WTC11 (cell line): ENCODE results near the gene NXPH4.

Source experiments
- ATF1 ChIP-seq: sonication (generic); formaldehyde crosslinking; IDR thresholded peaks from 2 replicates; pipeline ENCODE4 v1.8.1; 2023; ENCODE audit warnings: mild to moderate bottlenecking, moderate library complexity, missing genetic modification reagents
- CBFB ChIP-seq: sonication (generic); formaldehyde crosslinking; IDR thresholded peaks from 2 replicates; pipeline ENCODE4 v1.8.1; 2022; ENCODE audit warnings: mild to moderate bottlenecking, low read depth, missing genetic modification reagents
- CREB1 ChIP-seq: sonication (generic); formaldehyde crosslinking; IDR thresholded peaks from 2 replicates; pipeline ENCODE4 v1.8.0; 2023; ENCODE audit warnings: mild to moderate bottlenecking, missing genetic modification reagents
- E2F5 ChIP-seq: sonication (generic); formaldehyde crosslinking; IDR thresholded peaks from 2 replicates; pipeline ENCODE4 v1.8.1; 2022; ENCODE audit warnings: mild to moderate bottlenecking, moderate library complexity, missing genetic modification reagents
- HMGXB4 ChIP-seq: sonication (generic); formaldehyde crosslinking; IDR thresholded peaks from 2 replicates; pipeline ENCODE4 v1.8.1; 2023; ENCODE audit warnings: mild to moderate bottlenecking, moderate library complexity, missing genetic modification reagents
- MAX ChIP-seq: sonication (generic); formaldehyde crosslinking; IDR thresholded peaks from 2 replicates; pipeline ENCODE4 v1.8.0; 2022; ENCODE audit warnings: mild to moderate bottlenecking, missing genetic modification reagents
- MLX ChIP-seq: sonication (generic); formaldehyde crosslinking; IDR thresholded peaks from 2 replicates; pipeline ENCODE4 v1.8.1; 2023; ENCODE audit warnings: mild to moderate bottlenecking, missing genetic modification reagents, moderate library complexity
- RELA ChIP-seq: sonication (generic); formaldehyde crosslinking; IDR thresholded peaks from 2 replicates; pipeline ENCODE4 v1.8.1; 2022; ENCODE audit warnings: missing genetic modification reagents, mild to moderate bottlenecking, borderline replicate concordance
- ZNF263 ChIP-seq: sonication (generic); formaldehyde crosslinking; IDR thresholded peaks from 2 replicates; pipeline ENCODE4 v1.8.1; 2022; ENCODE audit warnings: low read depth, mild to moderate bottlenecking, moderate library complexity, missing genetic modification reagents
- ZNF423 ChIP-seq: fragments of 250-450 bp; sonication (Bioruptor Pico); IDR thresholded peaks from 2 replicates; pipeline ENCODE4 v2.1.2; 2022; ENCODE audit warnings: mild to moderate bottlenecking, moderate library complexity
- ZNF425 ChIP-seq: fragments of 250-450 bp; sonication (Bioruptor Pico); conservative IDR thresholded peaks from 2 replicates; pipeline ENCODE4 v1.9.0; 2021; ENCODE audit warnings: mild to moderate bottlenecking
- TF ChIP-seq, protein P1 (sequence below): fragments of 200-600 bp; IDR thresholded peaks from 2 replicates; pipeline ENCODE4 v1.8.0; 2022; ENCODE audit warnings: antibody characterized with exemption
- TF ChIP-seq, protein P2 (sequence below): sonication (generic); formaldehyde crosslinking; IDR thresholded peaks from 2 replicates; pipeline ENCODE4 v1.8.1; 2023; ENCODE audit warnings: mild to moderate bottlenecking, missing genetic modification reagents, borderline replicate concordance

GRCh38 chr12:57173683-57174082 lies 42.9 kb upstream of the NXPH4 start:
- no peak for TF ChIP-seq CBFB (CRISPR knock-in tag)
- no peak for TF ChIP-seq MLX (CRISPR knock-in tag)
- TF ChIP-seq, protein P1, sequence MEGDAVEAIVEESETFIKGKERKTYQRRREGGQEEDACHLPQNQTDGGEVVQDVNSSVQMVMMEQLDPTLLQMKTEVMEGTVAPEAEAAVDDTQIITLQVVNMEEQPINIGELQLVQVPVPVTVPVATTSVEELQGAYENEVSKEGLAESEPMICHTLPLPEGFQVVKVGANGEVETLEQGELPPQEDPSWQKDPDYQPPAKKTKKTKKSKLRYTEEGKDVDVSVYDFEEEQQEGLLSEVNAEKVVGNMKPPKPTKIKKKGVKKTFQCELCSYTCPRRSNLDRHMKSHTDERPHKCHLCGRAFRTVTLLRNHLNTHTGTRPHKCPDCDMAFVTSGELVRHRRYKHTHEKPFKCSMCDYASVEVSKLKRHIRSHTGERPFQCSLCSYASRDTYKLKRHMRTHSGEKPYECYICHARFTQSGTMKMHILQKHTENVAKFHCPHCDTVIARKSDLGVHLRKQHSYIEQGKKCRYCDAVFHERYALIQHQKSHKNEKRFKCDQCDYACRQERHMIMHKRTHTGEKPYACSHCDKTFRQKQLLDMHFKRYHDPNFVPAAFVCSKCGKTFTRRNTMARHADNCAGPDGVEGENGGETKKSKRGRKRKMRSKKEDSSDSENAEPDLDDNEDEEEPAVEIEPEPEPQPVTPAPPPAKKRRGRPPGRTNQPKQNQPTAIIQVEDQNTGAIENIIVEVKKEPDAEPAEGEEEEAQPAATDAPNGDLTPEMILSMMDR = no peak
- no peak for TF ChIP-seq HMGXB4 (CRISPR knock-in tag)
- no peak for TF ChIP-seq ATF1 (CRISPR knock-in tag)
- TF ChIP-seq RELA (CRISPR knock-in tag) = no peak
- TF ChIP-seq E2F5 (CRISPR knock-in tag) = no peak
- no peak for TF ChIP-seq ZNF263
- no peak for TF ChIP-seq ZNF423
- no peak for TF ChIP-seq CREB1 (CRISPR knock-in tag)
- TF ChIP-seq ZNF425 (CRISPR knock-in tag) = no peak
- no peak for TF ChIP-seq MAX (CRISPR knock-in tag)
- TF ChIP-seq, protein P2, sequence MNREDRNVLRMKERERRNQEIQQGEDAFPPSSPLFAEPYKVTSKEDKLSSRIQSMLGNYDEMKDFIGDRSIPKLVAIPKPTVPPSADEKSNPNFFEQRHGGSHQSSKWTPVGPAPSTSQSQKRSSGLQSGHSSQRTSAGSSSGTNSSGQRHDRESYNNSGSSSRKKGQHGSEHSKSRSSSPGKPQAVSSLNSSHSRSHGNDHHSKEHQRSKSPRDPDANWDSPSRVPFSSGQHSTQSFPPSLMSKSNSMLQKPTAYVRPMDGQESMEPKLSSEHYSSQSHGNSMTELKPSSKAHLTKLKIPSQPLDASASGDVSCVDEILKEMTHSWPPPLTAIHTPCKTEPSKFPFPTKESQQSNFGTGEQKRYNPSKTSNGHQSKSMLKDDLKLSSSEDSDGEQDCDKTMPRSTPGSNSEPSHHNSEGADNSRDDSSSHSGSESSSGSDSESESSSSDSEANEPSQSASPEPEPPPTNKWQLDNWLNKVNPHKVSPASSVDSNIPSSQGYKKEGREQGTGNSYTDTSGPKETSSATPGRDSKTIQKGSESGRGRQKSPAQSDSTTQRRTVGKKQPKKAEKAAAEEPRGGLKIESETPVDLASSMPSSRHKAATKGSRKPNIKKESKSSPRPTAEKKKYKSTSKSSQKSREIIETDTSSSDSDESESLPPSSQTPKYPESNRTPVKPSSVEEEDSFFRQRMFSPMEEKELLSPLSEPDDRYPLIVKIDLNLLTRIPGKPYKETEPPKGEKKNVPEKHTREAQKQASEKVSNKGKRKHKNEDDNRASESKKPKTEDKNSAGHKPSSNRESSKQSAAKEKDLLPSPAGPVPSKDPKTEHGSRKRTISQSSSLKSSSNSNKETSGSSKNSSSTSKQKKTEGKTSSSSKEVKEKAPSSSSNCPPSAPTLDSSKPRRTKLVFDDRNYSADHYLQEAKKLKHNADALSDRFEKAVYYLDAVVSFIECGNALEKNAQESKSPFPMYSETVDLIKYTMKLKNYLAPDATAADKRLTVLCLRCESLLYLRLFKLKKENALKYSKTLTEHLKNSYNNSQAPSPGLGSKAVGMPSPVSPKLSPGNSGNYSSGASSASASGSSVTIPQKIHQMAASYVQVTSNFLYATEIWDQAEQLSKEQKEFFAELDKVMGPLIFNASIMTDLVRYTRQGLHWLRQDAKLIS = no peak
